ENCODE data around the gene LKAAEAR1.

DNA sequence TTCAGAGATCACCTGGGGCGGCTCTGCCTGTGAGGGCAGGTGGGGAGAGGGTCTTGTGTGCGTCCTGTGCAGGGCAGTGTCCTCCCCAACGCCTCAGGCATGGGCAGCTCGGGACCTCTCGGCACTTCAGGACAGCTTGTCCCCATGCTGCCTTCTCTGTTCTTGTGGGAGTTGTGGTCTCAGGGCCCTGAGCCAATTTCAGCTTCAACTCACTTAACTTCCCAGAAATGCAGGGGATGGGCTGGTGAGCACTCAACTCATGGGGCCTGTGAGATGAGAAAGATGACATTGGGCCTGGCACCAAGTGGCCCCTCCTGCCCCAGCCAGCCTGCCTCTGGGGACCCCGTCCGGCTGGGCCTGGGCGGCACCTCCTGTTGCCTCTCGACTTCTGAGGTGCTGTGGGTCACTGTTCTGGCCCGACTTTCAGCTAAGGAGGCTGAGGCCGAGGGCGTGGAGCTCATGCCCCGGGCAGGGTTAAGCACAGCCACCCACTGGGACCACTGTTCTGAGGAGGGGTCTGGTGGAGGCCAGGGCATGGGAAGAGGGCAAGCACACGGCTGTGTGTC, 11.6 kb downstream of the LKAAEAR1 start:
- TF ChIP-seq, protein P1, sequence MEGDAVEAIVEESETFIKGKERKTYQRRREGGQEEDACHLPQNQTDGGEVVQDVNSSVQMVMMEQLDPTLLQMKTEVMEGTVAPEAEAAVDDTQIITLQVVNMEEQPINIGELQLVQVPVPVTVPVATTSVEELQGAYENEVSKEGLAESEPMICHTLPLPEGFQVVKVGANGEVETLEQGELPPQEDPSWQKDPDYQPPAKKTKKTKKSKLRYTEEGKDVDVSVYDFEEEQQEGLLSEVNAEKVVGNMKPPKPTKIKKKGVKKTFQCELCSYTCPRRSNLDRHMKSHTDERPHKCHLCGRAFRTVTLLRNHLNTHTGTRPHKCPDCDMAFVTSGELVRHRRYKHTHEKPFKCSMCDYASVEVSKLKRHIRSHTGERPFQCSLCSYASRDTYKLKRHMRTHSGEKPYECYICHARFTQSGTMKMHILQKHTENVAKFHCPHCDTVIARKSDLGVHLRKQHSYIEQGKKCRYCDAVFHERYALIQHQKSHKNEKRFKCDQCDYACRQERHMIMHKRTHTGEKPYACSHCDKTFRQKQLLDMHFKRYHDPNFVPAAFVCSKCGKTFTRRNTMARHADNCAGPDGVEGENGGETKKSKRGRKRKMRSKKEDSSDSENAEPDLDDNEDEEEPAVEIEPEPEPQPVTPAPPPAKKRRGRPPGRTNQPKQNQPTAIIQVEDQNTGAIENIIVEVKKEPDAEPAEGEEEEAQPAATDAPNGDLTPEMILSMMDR (IDR thresholded peaks at IDR 0.05; ENCODE audit: low read depth, low read length), result no peak
- no peak for TF ChIP-seq EZH2phosphoT487 (IDR thresholded peaks at IDR 0.05; ENCODE audit: low read depth)

All from OCI-LY3 (cell line).